ENCODE results near the gene LPP. TPM values are rescaled to one million over a fixed set of nuclear protein-coding genes. Genes with fewer than 3 reads are reported as not detected.

The LPP gene
- total and polyA plus RNA-seq, 9 of the 15 experiments (the other 6 are each of a cell fraction or from before 2014, with no cell fraction given), result 0.07 to 0.18 TPM; not detected in 7

- CTCF ChIA-PET (ENCODE audit: low intra/inter-chr PET ratio), result no interaction called here
- no peak overlapping the region for H3K27ac ChIP-seq (ENCODE audit: extremely low read depth, low read depth, low read length)
- H3K4me2 ChIP-seq (ENCODE audit: insufficient read depth, low read length), result no peak overlapping the region
- H3K36me3 ChIP-seq (ENCODE audit: control insufficient read depth, insufficient read depth, low read length), result no peaks in the 10 kb centered on the region
- no peaks in the 10 kb centered on the region for H3K9me1 ChIP-seq (ENCODE audit: control insufficient read depth, insufficient read depth, low read length)
- no peaks in the 10 kb centered on the region for H3K9me3 ChIP-seq (replicated peaks; ENCODE audit: control insufficient read depth, insufficient read depth, low read depth, low read length)
- DNase-seq (ENCODE audit: extremely low read depth in 1 of 4, low spot score in 3 of 4) (no peak), ATAC-seq (no peak), FAIRE-seq (no peak)
- no peak overlapping the region for H3K9ac ChIP-seq (ENCODE audit: insufficient read depth in 1 of 2, low read depth in 2 of 2, low read length in 2 of 2)
- no peaks in the 10 kb centered on the region for H4K20me1 ChIP-seq (replicated peaks; ENCODE audit: control insufficient read depth, insufficient read depth, low read length)
- in situ Hi-C loops (cut with MboI), result no loop called here
- no peaks in the 10 kb centered on the region for H3K27me3 ChIP-seq (ENCODE audit: control insufficient read depth in 2 of 2, insufficient read depth in 2 of 2, low read length in 2 of 2)
- no TSS peak for BruUV-seq (replicated peaks)
- POLR2A ChIA-PET, result interaction anchor here (1.6 kb wide), 1 partner anchor 35 kb away, joined by 3 read pairs; no protein-coding TSS in a partner anchor
- no peak overlapping the region for H2AFZ ChIP-seq (ENCODE audit: low read depth, low read length)
- 3% methylated on average over 2 of the region's 2 CpGs for WGBS (ENCODE audit: insufficient coverage, low coverage, missing lambda C conversion rate)
- no peak overlapping the region for H3K4me3 ChIP-seq
- intact Hi-C loops (cut with micrococcal nuclease), result no loop called here
- H3K4me1 ChIP-seq (replicated peaks in 1 of 2; ENCODE audit: control insufficient read depth in 2 of 2, insufficient read depth in 2 of 2, low read length in 2 of 2), result no peaks in the 10 kb centered on the region
- H3K79me2 ChIP-seq (ENCODE audit: control insufficient read depth, insufficient read depth, low read length), result no peaks in the 10 kb centered on the region
- TF ChIP-seq HDAC8 (tag; IDR thresholded peaks at IDR 0.05) (no peak), RFX7 (CRISPR knock-in tag; IDR thresholded peaks at IDR 0.05) (no peak), ZNF282 (CRISPR knock-in tag; IDR thresholded peaks at IDR 0.05) (no peak), ZNF655 (CRISPR knock-in tag; IDR thresholded peaks at IDR 0.05) (no peak), ZNF23 (CRISPR knock-in tag; IDR thresholded peaks at IDR 0.05) (no peak), NR2C1 (IDR thresholded peaks at IDR 0.05) (no peak), NR2C1 (tag; IDR thresholded peaks at IDR 0.05) (no peak), ELK3 (CRISPR knock-in tag; IDR thresholded peaks at IDR 0.05) (no peak), MAZ (CRISPR knock-in tag; conservative IDR thresholded peaks at IDR 0.05 in 1 of 2, IDR thresholded peaks at IDR 0.05 in 1 of 2) (no peak), NR2C2 (CRISPR knock-in tag; IDR thresholded peaks at IDR 0.05) (no peak), NR2C2 (tag; IDR thresholded peaks at IDR 0.05) (no peak), PTTG1 (tag; IDR thresholded peaks at IDR 0.05; ENCODE audit: low read depth) (no peak), CHAMP1 (IDR thresholded peaks at IDR 0.05) (no peak), ZNF512 (tag; IDR thresholded peaks at IDR 0.05) (no peak), ZNF274 (IDR thresholded peaks at IDR 0.05; ENCODE audit: borderline replicate concordance, low read depth, low read length) (no peak), ATF4 (CRISPR knock-in tag; IDR thresholded peaks at IDR 0.05) (no peak), ZNF174 (CRISPR knock-in tag; IDR thresholded peaks at IDR 0.05) (no peak)
These were observed 145.8 kb downstream of the LPP start for GRCh38 chr3:188299708-188300107.

Data from K562 (cell line).